Astrocyte (in vitro differentiated cells and primary cell): ENCODE data around the gene ARHGAP24. TPM values are rescaled to one million over a fixed set of nuclear protein-coding genes. Genes with fewer than 3 reads are reported as not detected.
"Not testable (repeated sequence)": the region's sequence is repeated elsewhere in the genome, so short reads cannot be mapped to it uniquely, and the experiment has no call there.

ENCODE experiments used
- DNase-seq: peaks from one replicate; pipeline ENCODE4 v3.0.0-alpha.2; 2010; ENCODE audit warnings: low read depth
- FAIRE-seq: peaks from 2 replicates; lab custom pipeline; 2011; peaks lifted over from hg19 to GRCh38; lab: Jason Lieb, UNC
- H2AFZ ChIP-seq: 2 replicates; pipeline ENCODE4 v1.6.0; 2012; ENCODE audit warnings: low read depth, low read length, inconsistent platforms
- H3K27ac ChIP-seq: 2 replicates; pipeline ENCODE4 v1.5.1; 2011; ENCODE audit warnings: low read depth, low read length, inconsistent platforms
- H3K27me3 ChIP-seq: 2 replicates; pipeline ENCODE4 v1.6.0; 2011; ENCODE audit warnings: low read length, inconsistent platforms; ENCODE audit not compliant: insufficient read depth
- H3K36me3 ChIP-seq: 2 replicates; pipeline ENCODE4 v1.5.1; 2011; ENCODE audit warnings: low read length, inconsistent platforms; ENCODE audit not compliant: insufficient read depth
- H3K4me1 ChIP-seq: 2 replicates; pipeline ENCODE4 v1.5.1; 2011; ENCODE audit warnings: low read length, inconsistent platforms; ENCODE audit not compliant: insufficient read depth
- H3K4me2 ChIP-seq: 2 replicates; pipeline ENCODE4 v1.6.0; 2012; ENCODE audit warnings: low read length, inconsistent platforms
- H3K4me3 ChIP-seq: 2 replicates; pipeline ENCODE4 v1.5.1; 2011; ENCODE audit warnings: low read depth, mild to moderate bottlenecking, low read length, inconsistent platforms; ENCODE audit not compliant: insufficient read depth
- H3K79me2 ChIP-seq: 2 replicates; pipeline ENCODE4 v1.6.0; 2012; ENCODE audit warnings: mild to moderate bottlenecking, low read length, inconsistent platforms; ENCODE audit not compliant: insufficient read depth
- H3K9ac ChIP-seq: 2 replicates; pipeline ENCODE4 v1.6.0; 2012; ENCODE audit warnings: mild to moderate bottlenecking, low read length, inconsistent platforms
- H3K9me3 ChIP-seq: 2 replicates; pipeline ENCODE4 v1.5.1; 2012; ENCODE audit warnings: low read depth, mild to moderate bottlenecking, low read length, inconsistent platforms; ENCODE audit not compliant: insufficient read depth
- H4K20me1 ChIP-seq: 2 replicates; pipeline ENCODE4 v1.6.0; 2012; ENCODE audit warnings: low read length, inconsistent platforms; ENCODE audit not compliant: insufficient read depth
- H3K27ac Mint-ChIP-seq: one replicate; pipeline ENCODE4 v1.8.0; 2021; ENCODE audit warnings: mild to moderate bottlenecking, mixed read lengths; ENCODE audit not compliant: unreplicated experiment
- H3K27me3 Mint-ChIP-seq: one replicate; pipeline ENCODE4 v1.8.0; 2021; ENCODE audit warnings: low read depth, mixed read lengths; ENCODE audit not compliant: unreplicated experiment
- H3K36me3 Mint-ChIP-seq: one replicate; pipeline ENCODE4 v1.8.0; 2021; ENCODE audit warnings: low read depth, mixed read lengths; ENCODE audit not compliant: unreplicated experiment
- H3K4me1 Mint-ChIP-seq: one replicate; pipeline ENCODE4 v1.8.0; 2021; ENCODE audit warnings: low read depth, mixed read lengths; ENCODE audit not compliant: unreplicated experiment
- H3K4me3 Mint-ChIP-seq: one replicate; pipeline ENCODE4 v1.8.0; 2021; ENCODE audit warnings: mild to moderate bottlenecking, moderate library complexity, mixed read lengths; ENCODE audit not compliant: unreplicated experiment
- H3K9me3 Mint-ChIP-seq: one replicate; pipeline ENCODE4 v1.8.0; 2021; ENCODE audit warnings: mild to moderate bottlenecking, mixed read lengths; ENCODE audit not compliant: unreplicated experiment
- CTCF ChIP-seq: IDR thresholded peaks from 2 replicates; pipeline ENCODE4 v1.5.1; 2011; ENCODE audit warnings: low read depth, mild to moderate bottlenecking, inconsistent platforms, low read length, moderate library complexity; ENCODE audit not compliant: insufficient read depth
- EZH2 ChIP-seq: IDR thresholded peaks from 2 replicates; pipeline ENCODE4 v1.6.1; 2012; ENCODE audit warnings: mild to moderate bottlenecking, low read length, inconsistent platforms; ENCODE audit not compliant: insufficient read depth
- total RNA-seq: library from RNA; stranded (reverse); gene quantifications from 2 replicates; pipeline ENCODE4 v1.2.1, GENCODE V29; 2021

The ARHGAP24 gene
- total RNA-seq, 1 donor from 2014 or later, result 2.1 TPM

GRCh38 chr4:85818700-85819099 is 343.8 kb downstream of the ARHGAP24 start:
- Histone ChIP-seq H3K9ac (no peak overlapping the region), H3K4me2 (no peak overlapping the region), H3K36me3 (no peaks in the 10 kb centered on the region), H3K9me3 (no peaks in the 10 kb centered on the region), H3K79me2 (no peaks in the 10 kb centered on the region), H3K27me3 (no peaks in the 10 kb centered on the region), H3K4me1 (no peaks in the 10 kb centered on the region), H4K20me1 (no peaks in the 10 kb centered on the region), H2AFZ (no peak overlapping the region), H3K27ac (no peak overlapping the region), H3K4me3 (no peak overlapping the region)
- TF ChIP-seq EZH2 (no peak), CTCF (no peak)
- Mint-ChIP-seq H3K27ac (no peak overlapping the region), H3K4me3 (no peak overlapping the region), H3K4me1 (peaks cover 3% of the 10 kb centered on the region), H3K36me3 (no peaks in the 10 kb centered on the region), H3K27me3 (no peaks in the 10 kb centered on the region), H3K9me3 (no peaks in the 10 kb centered on the region)
- FAIRE-seq (no peak), DNase-seq (no peak)

GRCh38 chr4:85820101-85820500 is 345.2 kb downstream of the ARHGAP24 start:
- H3K36me3 ChIP-seq, DNase-seq, H3K4me1 Mint-ChIP-seq, H3K9me3 ChIP-seq, H3K4me1 ChIP-seq, FAIRE-seq, H3K9ac ChIP-seq, H3K4me2 ChIP-seq, H2AFZ ChIP-seq, H3K9me3 Mint-ChIP-seq, H3K4me3 Mint-ChIP-seq, H3K36me3 Mint-ChIP-seq, H3K27me3 Mint-ChIP-seq, H3K79me2 ChIP-seq, H4K20me1 ChIP-seq, H3K27ac ChIP-seq, H3K27ac Mint-ChIP-seq, H3K27me3 ChIP-seq, H3K4me3 ChIP-seq: not testable (repeated sequence)

GRCh38 chr4:85821688-85822455 is 346.9 kb downstream of the ARHGAP24 start:
- Mint-ChIP-seq H3K27me3 (no peaks in the 10 kb centered on the region), H3K27ac (no peak overlapping the region), H3K4me1 (peaks cover 14% of the 10 kb centered on the region), H3K36me3 (no peaks in the 10 kb centered on the region), H3K9me3 (no peaks in the 10 kb centered on the region), H3K4me3 (no peak overlapping the region)
- TF ChIP-seq CTCF, result no peak
- no peak for TF ChIP-seq EZH2
- DNase-seq (no peak), FAIRE-seq (peak; percentile 81)
- H3K4me3 ChIP-seq, result no peak overlapping the region
- H3K27me3 ChIP-seq, result no peaks in the 10 kb centered on the region
- no peaks in the 10 kb centered on the region for H4K20me1 ChIP-seq
- H3K9me3 ChIP-seq, result no peaks in the 10 kb centered on the region
- no peak overlapping the region for H3K9ac ChIP-seq
- no peak overlapping the region for H3K4me2 ChIP-seq
- H2AFZ ChIP-seq, result no peak overlapping the region
- H3K36me3 ChIP-seq, result no peaks in the 10 kb centered on the region
- no peaks in the 10 kb centered on the region for H3K79me2 ChIP-seq
- H3K4me1 ChIP-seq, result peaks cover 8% of the 10 kb centered on the region
- H3K27ac ChIP-seq, result no peak overlapping the region
